Endothelial cell of umbilical vein (primary cell): Measurements from ENCODE around the gene KLRB1.

Experiments used
- EZH2 ChIP-seq: IDR thresholded peaks from 2 replicates; pipeline ENCODE4 v1.6.1; 2012; ENCODE audit warnings: borderline replicate concordance, low read depth, mild to moderate bottlenecking, moderate library complexity, low read length, inconsistent platforms; ENCODE audit not compliant: severe bottlenecking
- TF ChIP-seq, protein P1 (sequence below), 2 donors: IDR thresholded peaks; 1 replicate in 1 of 2; 2 replicates in 1 of 2; pipeline ENCODE4 v1.5.1; 2011; ENCODE audit warnings: low read length in 2 of 2, mild to moderate bottlenecking in 2 of 2, moderate library complexity in 2 of 2, control low read depth in 1 of 2, inconsistent platforms in 1 of 2, low read depth in 1 of 2; ENCODE audit not compliant: insufficient read depth in 1 of 2; ENCODE audit errors: extremely low read depth in 1 of 2

DNA sequence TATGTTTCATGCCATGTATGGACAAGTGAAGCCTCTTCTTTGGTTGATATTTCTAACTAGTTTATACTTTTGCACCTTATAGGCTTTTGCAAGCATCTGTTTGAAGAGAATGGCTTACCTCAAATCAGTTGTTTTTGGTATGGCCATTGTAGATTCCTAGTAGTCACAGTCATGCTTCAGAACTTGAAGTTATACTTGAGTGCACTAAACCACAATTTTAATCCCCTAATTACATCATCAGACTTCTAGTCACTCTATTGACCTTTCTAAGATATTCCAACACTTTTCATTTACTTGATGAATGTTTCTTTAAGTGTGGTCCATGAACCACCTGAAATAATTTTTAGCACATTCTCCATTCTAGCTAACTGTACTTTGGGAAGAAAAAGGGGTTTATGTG lies 18.6 kb upstream of the KLRB1 start:
- TF ChIP-seq, protein P1, sequence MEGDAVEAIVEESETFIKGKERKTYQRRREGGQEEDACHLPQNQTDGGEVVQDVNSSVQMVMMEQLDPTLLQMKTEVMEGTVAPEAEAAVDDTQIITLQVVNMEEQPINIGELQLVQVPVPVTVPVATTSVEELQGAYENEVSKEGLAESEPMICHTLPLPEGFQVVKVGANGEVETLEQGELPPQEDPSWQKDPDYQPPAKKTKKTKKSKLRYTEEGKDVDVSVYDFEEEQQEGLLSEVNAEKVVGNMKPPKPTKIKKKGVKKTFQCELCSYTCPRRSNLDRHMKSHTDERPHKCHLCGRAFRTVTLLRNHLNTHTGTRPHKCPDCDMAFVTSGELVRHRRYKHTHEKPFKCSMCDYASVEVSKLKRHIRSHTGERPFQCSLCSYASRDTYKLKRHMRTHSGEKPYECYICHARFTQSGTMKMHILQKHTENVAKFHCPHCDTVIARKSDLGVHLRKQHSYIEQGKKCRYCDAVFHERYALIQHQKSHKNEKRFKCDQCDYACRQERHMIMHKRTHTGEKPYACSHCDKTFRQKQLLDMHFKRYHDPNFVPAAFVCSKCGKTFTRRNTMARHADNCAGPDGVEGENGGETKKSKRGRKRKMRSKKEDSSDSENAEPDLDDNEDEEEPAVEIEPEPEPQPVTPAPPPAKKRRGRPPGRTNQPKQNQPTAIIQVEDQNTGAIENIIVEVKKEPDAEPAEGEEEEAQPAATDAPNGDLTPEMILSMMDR (IDR thresholded peaks at IDR 0.05; ENCODE audit: extremely low read depth in 1 of 2, insufficient read depth in 1 of 2, low read depth in 1 of 2, low read length in 2 of 2), result no peak
- no peak for TF ChIP-seq EZH2
